ENCODE data around the gene ANKRD50.

The ANKRD50 gene

GRCh38 chr4:124708517-124709300 lies 3.8 kb downstream of the ANKRD50 start:
- no peak for DNase-seq

GRCh38 chr4:124705393-124705792 lies 7.1 kb downstream of the ANKRD50 start:
- DNase-seq = no peak

- no peak for DNase-seq
Observed at GRCh38 chr4:124703154-124703553, 9.4 kb downstream of the ANKRD50 start.

GRCh38 chr4:124697441-124697840 lies 15.1 kb downstream of the ANKRD50 start:
- no peak for DNase-seq

- DNase-seq = no peak
Observed at GRCh38 chr4:124696182-124696581, 16.4 kb downstream of the ANKRD50 start.

- DNase-seq = no peak
Observed at GRCh38 chr4:124694946-124695598, 17.5 kb downstream of the ANKRD50 start.

GRCh38 chr4:124694306-124694705 lies 18.2 kb downstream of the ANKRD50 start:
- DNase-seq = no peak

- DNase-seq = no peak
Observed at GRCh38 chr4:124691801-124692200, 20.7 kb downstream of the ANKRD50 start.

- no peak for DNase-seq
Observed at GRCh38 chr4:124686279-124686678, 26.3 kb downstream of the ANKRD50 start.

GRCh38 chr4:124685851-124686250 lies 26.7 kb downstream of the ANKRD50 start:
- DNase-seq = no peak

- no peak for DNase-seq
Observed at GRCh38 chr4:124684301-124684700, 28.2 kb downstream of the ANKRD50 start.

- no peak for DNase-seq
Observed at GRCh38 chr4:124682384-124682783, 30.1 kb downstream of the ANKRD50 start.

GRCh38 chr4:124666496-124666895 lies 46.0 kb downstream of the ANKRD50 start:
- no peak for DNase-seq

- DNase-seq = no peak
Observed at GRCh38 chr4:124658795-124659194, 53.7 kb downstream of the ANKRD50 start.

- no peak for DNase-seq
Observed at GRCh38 chr4:124650614-124651013, 61.9 kb downstream of the ANKRD50 start.

- no peak for DNase-seq
Observed at GRCh38 chr4:124647599-124647998, 64.9 kb downstream of the ANKRD50 start.

GRCh38 chr4:124644621-124645020 lies 67.9 kb downstream of the ANKRD50 start:
- DNase-seq = no peak

- DNase-seq = no peak
Observed at GRCh38 chr4:124642846-124643245, 69.7 kb downstream of the ANKRD50 start.

GRCh38 chr4:124641715-124642381 lies 70.7 kb downstream of the ANKRD50 start:
- DNase-seq = no peak

GRCh38 chr4:124640022-124640730 lies 72.4 kb downstream of the ANKRD50 start:
- DNase-seq = no peak

- DNase-seq = no peak
Observed at GRCh38 chr4:124637321-124637720, 75.2 kb downstream of the ANKRD50 start.

- DNase-seq = no peak
Observed at GRCh38 chr4:124636788-124637187, 75.7 kb downstream of the ANKRD50 start.

- no peak for DNase-seq
Observed at GRCh38 chr4:124635331-124635730, 77.2 kb downstream of the ANKRD50 start.

Measured in activated naive CD4-positive, alpha-beta T cell (primary cell).